A673 (cell line): Measurements from ENCODE around the gene RBM19.

Experiments used
- EZH2 ChIP-seq: fragments of 200-600 bp; sonication (generic); IDR thresholded peaks from 2 replicates; pipeline ENCODE4 v1.6.1; 2017; ENCODE audit warnings: borderline replicate concordance, low read depth, mild to moderate bottlenecking, mixed read lengths, antibody characterized with exemption, low read length; ENCODE audit not compliant: poor library complexity, severe bottlenecking
- TF ChIP-seq, protein P1 (sequence below): fragments of 300-800, 200-600 bp; sonication (generic); conservative IDR thresholded peaks from 2 replicates; pipeline ENCODE4 v1.5.1; 2017; ENCODE audit warnings: low read depth, mild to moderate bottlenecking, antibody characterized with exemption, low read length, moderate library complexity, mixed read lengths

GRCh38 chr12:113962733-113963132 lies 3.4 kb downstream of the RBM19 start:
- TF ChIP-seq, protein P1, sequence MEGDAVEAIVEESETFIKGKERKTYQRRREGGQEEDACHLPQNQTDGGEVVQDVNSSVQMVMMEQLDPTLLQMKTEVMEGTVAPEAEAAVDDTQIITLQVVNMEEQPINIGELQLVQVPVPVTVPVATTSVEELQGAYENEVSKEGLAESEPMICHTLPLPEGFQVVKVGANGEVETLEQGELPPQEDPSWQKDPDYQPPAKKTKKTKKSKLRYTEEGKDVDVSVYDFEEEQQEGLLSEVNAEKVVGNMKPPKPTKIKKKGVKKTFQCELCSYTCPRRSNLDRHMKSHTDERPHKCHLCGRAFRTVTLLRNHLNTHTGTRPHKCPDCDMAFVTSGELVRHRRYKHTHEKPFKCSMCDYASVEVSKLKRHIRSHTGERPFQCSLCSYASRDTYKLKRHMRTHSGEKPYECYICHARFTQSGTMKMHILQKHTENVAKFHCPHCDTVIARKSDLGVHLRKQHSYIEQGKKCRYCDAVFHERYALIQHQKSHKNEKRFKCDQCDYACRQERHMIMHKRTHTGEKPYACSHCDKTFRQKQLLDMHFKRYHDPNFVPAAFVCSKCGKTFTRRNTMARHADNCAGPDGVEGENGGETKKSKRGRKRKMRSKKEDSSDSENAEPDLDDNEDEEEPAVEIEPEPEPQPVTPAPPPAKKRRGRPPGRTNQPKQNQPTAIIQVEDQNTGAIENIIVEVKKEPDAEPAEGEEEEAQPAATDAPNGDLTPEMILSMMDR, result no peak
- no peak for TF ChIP-seq EZH2
